K562 (cell line): ENCODE measurements around the gene HNF1B. TPM values are rescaled to one million over a fixed set of nuclear protein-coding genes. Genes with fewer than 3 reads are reported as not detected.

Experiments used
- ATAC-seq: fragments of 200-7000 bp; cut with Tn5 transposase; 3 replicates; pipeline ENCODE4 v1.9.1; 2020; ENCODE audit warnings: moderate library complexity
- BruUV-seq: library from RNA; stranded (reverse); fragments of 400-500 nt; replicated peaks from 2 replicates; lab custom pipeline; 2021; lab: Mats Ljungman, UMichigan
- CTCF ChIA-PET: fragments of 300-600 bp; formaldehyde crosslinking; extraction: SDS; loops from one replicate; lab custom pipeline; 2021; ENCODE audit warnings: low intra/inter-chr PET ratio; lab: Yijun Ruan, JAX
- POLR2A ChIA-PET: fragments of 300-600, 350-650 bp; sonication (Branson Sonifier 250); formaldehyde crosslinking; extraction: SDS; loops from one replicate; lab custom pipeline; 2021; ENCODE audit warnings: antibody characterized with exemption, inconsistent platforms; lab: Yijun Ruan, JAX
- DNase-seq, 4 experiments: peaks; one replicate each; pipeline versions ENCODE4 v3.0.0 to v3.0.0-alpha.2; 2011 to 2018; ENCODE audit warnings: low spot score in 3 of 4, mixed read lengths in 3 of 4; ENCODE audit errors: extremely low read depth in 1 of 4
- FAIRE-seq: peaks from 2 replicates; lab custom pipeline; 2011; peaks lifted over from hg19 to GRCh38; lab: Jason Lieb, UNC
- H2AFZ ChIP-seq: 2 replicates; pipeline ENCODE4 v1.6.0; 2011; ENCODE audit warnings: low read depth, low read length, control low read depth, inconsistent platforms
- H3K27ac ChIP-seq: fragments of 200-600 bp; 3 replicates; pipeline ENCODE4 v1.8.0; 2011; ENCODE audit warnings: low read depth, mild to moderate bottlenecking, control low read depth, inconsistent platforms, low read length, moderate library complexity, mixed read lengths; ENCODE audit errors: extremely low read depth
- H3K27me3 ChIP-seq, 2 experiments: fragments of 300-600 bp in 1 of 2; 2 replicates in 1 of 2; 3 replicates in 1 of 2; pipeline versions ENCODE4 v1.6.0 to v1.8.0; 2011; ENCODE audit warnings: inconsistent platforms in 2 of 2, low read length in 2 of 2, mild to moderate bottlenecking in 1 of 2, mixed read lengths in 1 of 2, moderate library complexity in 1 of 2; ENCODE audit not compliant: control insufficient read depth in 2 of 2, insufficient read depth in 2 of 2
- H3K36me3 ChIP-seq: fragments of 300-600 bp; 3 replicates; pipeline ENCODE4 v1.8.0; 2011; ENCODE audit warnings: mild to moderate bottlenecking, low read length, inconsistent platforms; ENCODE audit not compliant: control insufficient read depth, insufficient read depth
- H3K4me1 ChIP-seq, 2 experiments: fragments of 200-600 bp in 1 of 2; replicated peaks in 1 of 2; 2 replicates in 1 of 2; 3 replicates in 1 of 2; pipeline versions ENCODE4 v1.5.1 to v1.8.0; 2011; ENCODE audit warnings: inconsistent platforms in 2 of 2, low read length in 2 of 2, mild to moderate bottlenecking in 1 of 2, mixed read lengths in 1 of 2, moderate library complexity in 1 of 2; ENCODE audit not compliant: control insufficient read depth in 2 of 2, insufficient read depth in 2 of 2
- H3K4me2 ChIP-seq: 2 replicates; pipeline ENCODE4 v1.6.1; 2011; ENCODE audit warnings: low read length, control low read depth, inconsistent platforms, mixed read lengths; ENCODE audit not compliant: insufficient read depth
- H3K4me3 ChIP-seq: fragments of 200-600 bp; sonication (generic), shearing (Covaris generic); 2 replicates; pipeline ENCODE4 v1.5.1; 2016; ENCODE audit warnings: control low read depth, inconsistent platforms
- H3K79me2 ChIP-seq: fragments of 200-600 bp; 3 replicates; pipeline ENCODE4 v1.8.0; 2011; ENCODE audit warnings: low read length, inconsistent platforms; ENCODE audit not compliant: control insufficient read depth, insufficient read depth
- H3K9ac ChIP-seq, 2 experiments: 2 replicates each; pipeline versions ENCODE4 v1.6.0 to v1.6.1; 2011; ENCODE audit warnings: low read depth in 2 of 2, low read length in 2 of 2, control low read depth in 1 of 2, inconsistent platforms in 1 of 2, mild to moderate bottlenecking in 1 of 2, mixed read lengths in 1 of 2; ENCODE audit not compliant: insufficient read depth in 1 of 2
- H3K9me1 ChIP-seq: one replicate; pipeline ENCODE4 v1.6.0; 2011; ENCODE audit warnings: inconsistent platforms, mild to moderate bottlenecking, low read length, moderate library complexity; ENCODE audit not compliant: control insufficient read depth, insufficient read depth
- H3K9me3 ChIP-seq: replicated peaks from 2 replicates; pipeline ENCODE4 v1.5.1; 2011; ENCODE audit warnings: low read depth, low read length, inconsistent platforms; ENCODE audit not compliant: control insufficient read depth, insufficient read depth
- H4K20me1 ChIP-seq: replicated peaks from 2 replicates; pipeline ENCODE4 v1.6.1; 2011; ENCODE audit warnings: low read length, inconsistent platforms, mixed read lengths; ENCODE audit not compliant: control insufficient read depth, insufficient read depth
- FOXK1 ChIP-seq: sonication (generic); formaldehyde crosslinking; IDR thresholded peaks from 2 replicates; pipeline ENCODE4 v1.8.0; 2022; ENCODE audit warnings: missing genetic modification reagents, mild to moderate bottlenecking, borderline replicate concordance
- HOXB6 ChIP-seq: fragments of 250-450 bp; sonication (Bioruptor Pico); IDR thresholded peaks from 2 replicates; pipeline ENCODE4 v1.5.1; 2022; ENCODE audit warnings: mild to moderate bottlenecking, borderline replicate concordance
- PRMT5 ChIP-seq: sonication (generic); formaldehyde crosslinking; IDR thresholded peaks from 2 replicates; pipeline ENCODE4 v1.5.0; 2020; ENCODE audit warnings: missing genetic modification reagents
- YY1 ChIP-seq, 3 experiments: IDR thresholded peaks; 2 replicates each; pipeline ENCODE4 v1.6.1; 2011; ENCODE audit warnings: low read length in 2 of 3, mild to moderate bottlenecking in 2 of 3, moderate library complexity in 2 of 3, borderline replicate concordance in 1 of 3, control low read depth in 1 of 3, low read depth in 1 of 3; ENCODE audit not compliant: insufficient read depth in 3 of 3, insufficient replicate concordance in 2 of 3, control insufficient read depth in 1 of 3, insufficient read length in 1 of 3; ENCODE audit errors: extremely low read depth in 1 of 3
- ZNF165 ChIP-seq: fragments of 250-450 bp; sonication (Bioruptor Pico); IDR thresholded peaks from 2 replicates; pipeline ENCODE4 v1.4.0; 2020; ENCODE audit warnings: borderline replicate concordance
- whole genome bisulfite sequencing: fragments of 100-300 bp; shearing (Covaris generic); methylation state at CpG from one replicate; pipeline ENCODE4 v1.1.6; 2016; ENCODE audit warnings: low coverage, mixed read lengths; ENCODE audit not compliant: insufficient coverage; ENCODE audit errors: missing lambda C conversion rate; 5-methylcytosine and 5-hydroxymethylcytosine counted together
- in situ Hi-C: fragments of 300-500 bp; cut with MboI; formaldehyde crosslinking; loops from 4 replicates; pipeline ENCODE4 v1.15.0; 2018; ENCODE audit warnings: inconsistent platforms, mixed read lengths
- intact Hi-C: fragments of 100-400 bp; cut with micrococcal nuclease; formaldehyde crosslinking; loops from 2 replicates; pipeline ENCODE4 v1.14.2; 2022
- polyA plus RNA-seq, 8 experiments: library from polyadenylated mRNA; depleted of rRNA in 4 of 8; stranded (reverse) in 5 of 8; unstranded in 3 of 8; fragments of >200 nt; fragmentation: Nextera tagmentation in 2 of 8; fragmentation: Illumina TruSeq in 1 of 8; extraction: Ambion mirVana in 2 of 8; extraction: Trizol in 1 of 8; gene quantifications; 2 replicates each; pipeline versions ENCODE4 v1.2.1 to v1.2.3, GENCODE V29; 2011 to 2014; ENCODE audit warnings: inconsistent platforms in 1 of 8, missing spikeins in 1 of 8
- total RNA-seq, 7 experiments: library from RNA; depleted of rRNA in 6 of 7; stranded (reverse); fragments of >200 nt in 6 of 7; fragmentation: Illumina TruSeq in 2 of 7; extraction: Trizol in 2 of 7; gene quantifications; 2 replicates each; pipeline versions ENCODE4 v1.2.1 to v1.2.3, GENCODE V29; 2011 to 2021; ENCODE audit warnings: low replicate concordance in 1 of 7
- TF ChIP-seq, protein P1 (sequence below), 2 experiments: fragments of 450-650 bp; IDR thresholded peaks; 2 replicates each; pipeline ENCODE4 v1.6.1; 2016; ENCODE audit warnings: mild to moderate bottlenecking in 2 of 2, borderline replicate concordance in 1 of 2, low read depth in 1 of 2, moderate library complexity in 1 of 2
- TF ChIP-seq, protein P2 (sequence below): fragments of 250-450 bp; sonication (Bioruptor Pico); IDR thresholded peaks from 2 replicates; pipeline ENCODE4 v1.5.0; 2020; ENCODE audit warnings: mild to moderate bottlenecking
- TF ChIP-seq, protein P3 (sequence below): IDR thresholded peaks from 2 replicates; pipeline ENCODE4 v1.6.1; 2011; ENCODE audit warnings: borderline replicate concordance, low read depth, mild to moderate bottlenecking, moderate library complexity, low read length; ENCODE audit not compliant: insufficient read depth, poor library complexity, severe bottlenecking

HNF1B gene
- total and polyA plus RNA-seq, 9 of the 15 experiments (the other 6 are each of a cell fraction or from before 2014, with no cell fraction given), result not detected

DNA sequence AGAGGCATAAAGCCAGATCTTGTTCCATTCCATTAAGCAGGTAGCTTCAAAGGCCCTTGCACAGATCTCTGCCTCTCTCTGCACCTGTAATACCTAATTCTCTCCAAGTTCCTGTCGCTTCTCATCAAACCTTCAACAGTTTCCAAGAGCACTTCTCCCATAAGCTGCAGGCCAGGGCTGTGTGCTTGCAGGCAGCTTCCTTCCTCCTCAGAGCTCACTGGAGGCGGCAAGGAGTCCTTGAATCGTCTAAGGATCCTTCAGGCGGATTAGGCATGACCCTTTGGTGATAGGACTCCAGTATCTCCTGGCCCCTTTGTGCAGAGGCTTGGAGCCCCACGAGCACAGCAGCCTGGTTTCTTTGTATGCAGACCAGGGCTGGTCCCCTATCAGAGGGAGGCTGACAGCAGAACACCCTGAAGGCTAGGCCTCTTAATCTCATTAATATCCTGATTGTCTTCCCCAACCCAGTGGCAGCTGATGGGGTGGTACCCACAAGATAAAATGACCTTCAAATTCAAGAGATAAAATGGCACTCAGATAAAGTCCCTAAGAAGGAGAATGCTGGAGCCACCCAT, 19.8 kb downstream of the HNF1B start:
- Histone ChIP-seq H2AFZ (no peak overlapping the region), H3K4me1 (no peaks in the 10 kb centered on the region), H3K27me3 (peaks cover 22 to 71% of the 10 kb centered on the region in 2 experiments), H3K9ac (no peak overlapping the region), H3K36me3 (no peaks in the 10 kb centered on the region), H3K4me2 (no peak overlapping the region), H3K9me3 (no peaks in the 10 kb centered on the region), H3K9me1 (no peaks in the 10 kb centered on the region), H4K20me1 (no peaks in the 10 kb centered on the region), H3K79me2 (no peaks in the 10 kb centered on the region), H3K27ac (no peak overlapping the region), H3K4me3 (no peak overlapping the region)
- POLR2A ChIA-PET, result no interaction called here
- no peak for ATAC-seq
- whole genome bisulfite sequencing, result 0% methylated on average over 5 of the region's 5 CpGs
- no peak for FAIRE-seq
- intact Hi-C loops, result no loop called here
- BruUV-seq, result no TSS peak
- CTCF ChIA-PET, result no interaction called here
- in situ Hi-C loops, result no loop called here
- no peak for DNase-seq
- TF ChIP-seq YY1 (IDR thresholded peaks at IDR 0.05; ENCODE audit: borderline replicate concordance in 1 of 3, control insufficient read depth in 1 of 3, extremely low read depth in 1 of 3, insufficient read depth in 3 of 3, insufficient read length in 1 of 3, insufficient replicate concordance in 2 of 3, low read depth in 1 of 3, low read length in 2 of 3) (no peak), HOXB6 (CRISPR knock-in tag) (no peak), ZNF165 (CRISPR knock-in tag) (no peak), PRMT5 (CRISPR knock-in tag) (no peak), FOXK1 (no peak)
- TF ChIP-seq, protein P1, sequence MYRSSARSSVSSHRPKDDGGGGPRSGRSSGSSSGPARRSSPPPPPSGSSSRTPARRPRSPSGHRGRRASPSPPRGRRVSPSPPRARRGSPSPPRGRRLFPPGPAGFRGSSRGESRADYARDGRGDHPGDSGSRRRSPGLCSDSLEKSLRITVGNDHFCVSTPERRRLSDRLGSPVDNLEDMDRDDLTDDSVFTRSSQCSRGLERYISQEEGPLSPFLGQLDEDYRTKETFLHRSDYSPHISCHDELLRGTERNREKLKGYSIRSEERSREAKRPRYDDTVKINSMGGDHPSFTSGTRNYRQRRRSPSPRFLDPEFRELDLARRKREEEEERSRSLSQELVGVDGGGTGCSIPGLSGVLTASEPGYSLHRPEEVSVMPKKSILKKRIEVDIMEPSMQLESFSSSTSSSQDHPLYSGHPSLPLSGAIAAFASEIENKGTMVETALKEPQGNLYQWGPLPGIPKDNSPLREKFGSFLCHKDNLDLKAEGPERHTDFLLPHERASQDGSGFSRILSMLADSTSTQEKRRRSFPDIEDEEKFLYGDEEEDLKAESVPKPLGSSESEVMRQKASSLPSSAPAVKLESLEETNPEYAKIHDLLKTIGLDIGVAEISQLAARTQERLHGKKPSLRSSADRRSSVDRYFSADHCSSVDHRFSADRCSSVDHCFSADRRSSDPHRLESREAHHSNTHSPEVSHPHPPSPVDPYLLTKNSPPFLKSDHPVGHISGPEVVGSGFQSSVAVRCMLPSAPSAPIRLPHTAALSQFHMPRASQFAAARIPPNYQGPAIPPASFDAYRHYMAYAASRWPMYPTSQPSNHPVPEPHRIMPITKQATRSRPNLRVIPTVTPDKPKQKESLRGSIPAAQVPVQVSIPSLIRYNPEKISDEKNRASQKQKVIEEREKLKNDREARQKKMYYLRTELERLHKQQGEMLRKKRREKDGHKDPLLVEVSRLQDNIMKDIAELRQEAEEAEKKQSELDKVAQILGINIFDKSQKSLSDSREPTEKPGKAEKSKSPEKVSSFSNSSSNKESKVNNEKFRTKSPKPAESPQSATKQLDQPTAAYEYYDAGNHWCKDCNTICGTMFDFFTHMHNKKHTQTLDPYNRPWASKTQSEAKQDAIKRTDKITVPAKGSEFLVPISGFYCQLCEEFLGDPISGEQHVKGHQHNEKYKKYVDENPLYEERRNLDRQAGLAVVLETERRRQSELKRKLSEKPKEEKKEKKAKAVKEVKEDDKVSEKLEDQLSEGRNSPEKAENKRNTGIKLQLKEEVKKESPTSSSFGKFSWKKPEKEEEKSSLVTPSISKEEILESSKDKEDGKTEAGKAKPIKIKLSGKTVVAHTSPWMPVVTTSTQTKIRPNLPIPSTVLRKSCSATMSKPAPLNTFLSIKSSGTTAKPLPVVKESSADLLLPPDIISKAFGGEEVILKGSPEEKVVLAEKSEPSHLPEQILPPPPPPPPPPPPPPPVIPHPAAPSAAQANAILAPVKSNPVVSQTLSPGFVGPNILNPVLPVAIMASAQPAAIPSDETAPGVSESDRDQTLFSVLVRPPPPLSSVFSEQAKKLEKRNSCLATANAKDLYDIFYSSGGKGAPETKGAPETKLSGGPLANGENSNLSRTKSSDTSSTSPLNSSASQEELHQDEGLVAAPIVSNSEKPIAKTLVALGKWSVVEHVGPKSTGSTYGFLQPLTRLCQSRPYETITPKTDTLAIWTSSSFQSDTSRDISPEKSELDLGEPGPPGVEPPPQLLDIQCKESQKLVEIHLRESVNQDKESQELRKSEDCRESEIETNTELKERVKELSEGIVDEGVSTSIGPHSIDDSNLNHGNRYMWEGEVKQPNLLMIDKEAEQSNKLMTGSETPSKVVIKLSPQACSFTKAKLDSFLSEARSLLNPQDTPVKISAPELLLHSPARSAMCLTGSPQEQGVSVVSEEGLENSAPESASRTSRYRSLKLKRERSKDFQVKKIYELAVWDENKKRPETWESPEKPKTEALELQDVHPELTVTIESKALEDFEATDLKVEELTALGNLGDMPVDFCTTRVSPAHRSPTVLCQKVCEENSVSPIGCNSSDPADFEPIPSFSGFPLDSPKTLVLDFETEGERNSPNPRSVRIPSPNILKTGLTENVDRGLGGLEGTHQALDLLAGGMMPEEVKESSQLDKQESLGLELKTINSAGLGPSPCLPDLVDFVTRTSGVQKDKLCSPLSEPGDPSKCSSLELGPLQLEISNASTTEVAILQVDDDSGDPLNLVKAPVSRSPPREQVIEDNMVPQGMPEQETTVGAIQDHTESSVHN (IDR thresholded peaks at IDR 0.05; ENCODE audit: borderline replicate concordance in 1 of 2, low read depth in 1 of 2), result no peak
- TF ChIP-seq, protein P2, sequence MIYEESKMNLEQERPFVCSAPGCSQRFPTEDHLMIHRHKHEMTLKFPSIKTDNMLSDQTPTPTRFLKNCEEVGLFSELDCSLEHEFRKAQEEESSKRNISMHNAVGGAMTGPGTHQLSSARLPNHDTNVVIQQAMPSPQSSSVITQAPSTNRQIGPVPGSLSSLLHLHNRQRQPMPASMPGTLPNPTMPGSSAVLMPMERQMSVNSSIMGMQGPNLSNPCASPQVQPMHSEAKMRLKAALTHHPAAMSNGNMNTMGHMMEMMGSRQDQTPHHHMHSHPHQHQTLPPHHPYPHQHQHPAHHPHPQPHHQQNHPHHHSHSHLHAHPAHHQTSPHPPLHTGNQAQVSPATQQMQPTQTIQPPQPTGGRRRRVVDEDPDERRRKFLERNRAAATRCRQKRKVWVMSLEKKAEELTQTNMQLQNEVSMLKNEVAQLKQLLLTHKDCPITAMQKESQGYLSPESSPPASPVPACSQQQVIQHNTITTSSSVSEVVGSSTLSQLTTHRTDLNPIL (CRISPR knock-in tag), result no peak
- TF ChIP-seq, protein P3, sequence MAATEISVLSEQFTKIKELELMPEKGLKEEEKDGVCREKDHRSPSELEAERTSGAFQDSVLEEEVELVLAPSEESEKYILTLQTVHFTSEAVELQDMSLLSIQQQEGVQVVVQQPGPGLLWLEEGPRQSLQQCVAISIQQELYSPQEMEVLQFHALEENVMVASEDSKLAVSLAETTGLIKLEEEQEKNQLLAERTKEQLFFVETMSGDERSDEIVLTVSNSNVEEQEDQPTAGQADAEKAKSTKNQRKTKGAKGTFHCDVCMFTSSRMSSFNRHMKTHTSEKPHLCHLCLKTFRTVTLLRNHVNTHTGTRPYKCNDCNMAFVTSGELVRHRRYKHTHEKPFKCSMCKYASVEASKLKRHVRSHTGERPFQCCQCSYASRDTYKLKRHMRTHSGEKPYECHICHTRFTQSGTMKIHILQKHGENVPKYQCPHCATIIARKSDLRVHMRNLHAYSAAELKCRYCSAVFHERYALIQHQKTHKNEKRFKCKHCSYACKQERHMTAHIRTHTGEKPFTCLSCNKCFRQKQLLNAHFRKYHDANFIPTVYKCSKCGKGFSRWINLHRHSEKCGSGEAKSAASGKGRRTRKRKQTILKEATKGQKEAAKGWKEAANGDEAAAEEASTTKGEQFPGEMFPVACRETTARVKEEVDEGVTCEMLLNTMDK, result no peak
